MM.1S (cell line): ENCODE results near the gene UGT1A10.

Source experiments
- DNase-seq: peaks from one replicate; pipeline ENCODE4 v3.0.0-alpha.2; 2015
- H2AFZ ChIP-seq: fragments of 300-600 bp; sonication (generic); 2 replicates; pipeline ENCODE4 v1.6.0; 2016; ENCODE audit warnings: antibody characterized with exemption, low read length
- H3F3A ChIP-seq: fragments of 300-600 bp; sonication (generic); 2 replicates; pipeline ENCODE4 v1.6.1; 2016; ENCODE audit warnings: mild to moderate bottlenecking, antibody characterized with exemption, low read length, moderate library complexity, mixed read lengths; ENCODE audit not compliant: insufficient read depth
- H3K27ac ChIP-seq: fragments of 300-600 bp; sonication (generic); 2 replicates; pipeline ENCODE4 v1.5.1; 2016; ENCODE audit warnings: mild to moderate bottlenecking, low read length
- H3K27me3 ChIP-seq: fragments of 300-600 bp; sonication (generic); replicated peaks from 2 replicates; pipeline ENCODE4 v1.6.0; 2016; ENCODE audit warnings: low read length; ENCODE audit not compliant: insufficient read depth
- H3K36me3 ChIP-seq: fragments of 300-600 bp; sonication (generic); replicated peaks from 2 replicates; pipeline ENCODE4 v1.6.1; 2016; ENCODE audit warnings: mild to moderate bottlenecking, low read length, mixed read lengths; ENCODE audit not compliant: insufficient read depth
- H3K4me1 ChIP-seq: fragments of 300-600 bp; sonication (generic); 2 replicates; pipeline ENCODE4 v1.6.1; 2016; ENCODE audit warnings: low read length, mixed read lengths
- H3K4me2 ChIP-seq: fragments of 300-600 bp; sonication (generic); 2 replicates; pipeline ENCODE4 v1.6.0; 2016; ENCODE audit warnings: low read depth, low read length
- H3K4me3 ChIP-seq: fragments of 300-600 bp; sonication (generic); 2 replicates; pipeline ENCODE4 v1.5.1; 2016; ENCODE audit warnings: low read length, mixed read lengths
- H3K79me2 ChIP-seq: fragments of 300-600 bp; sonication (generic); 2 replicates; pipeline ENCODE4 v1.6.1; 2016; ENCODE audit warnings: mixed run types, low read length, mixed read lengths
- H3K9ac ChIP-seq: fragments of 300-600 bp; sonication (generic); 2 replicates; pipeline ENCODE4 v1.6.1; 2016; ENCODE audit warnings: low read length, mixed read lengths
- H3K9me2 ChIP-seq: fragments of 300-600 bp; sonication (generic); replicated peaks from 2 replicates; pipeline ENCODE4 v1.6.1; 2016; ENCODE audit warnings: mild to moderate bottlenecking, low read length, mixed read lengths; ENCODE audit not compliant: insufficient read depth
- H3K9me3 ChIP-seq: fragments of 300-600 bp; sonication (generic); replicated peaks from 2 replicates; pipeline ENCODE4 v1.6.1; 2016; ENCODE audit warnings: mild to moderate bottlenecking, low read length, mixed read lengths; ENCODE audit not compliant: insufficient read depth
- H4K20me1 ChIP-seq: fragments of 300-600 bp; sonication (generic); 2 replicates; pipeline ENCODE4 v1.6.1; 2016; ENCODE audit warnings: mild to moderate bottlenecking, low read length, moderate library complexity, mixed read lengths; ENCODE audit not compliant: insufficient read depth
- EZH2 ChIP-seq: fragments of 300-600 bp; sonication (generic); optimal IDR thresholded peaks from 2 replicates; pipeline ENCODE3; 2017; ENCODE audit warnings: low read depth, mild to moderate bottlenecking, antibody characterized with exemption, low read length, mixed read lengths
- EZH2phosphoT487 ChIP-seq: fragments of 300-600 bp; sonication (generic); IDR thresholded peaks from 2 replicates; pipeline ENCODE4 v1.6.1; 2018; ENCODE audit warnings: antibody characterized with exemption, low read length
- TF ChIP-seq, protein P1 (sequence below): fragments of 300-600 bp; sonication (generic); IDR thresholded peaks from 2 replicates; pipeline ENCODE4 v1.5.1; 2016; ENCODE audit warnings: antibody characterized with exemption, low read length, mixed read lengths

UGT1A10 gene

DNA sequence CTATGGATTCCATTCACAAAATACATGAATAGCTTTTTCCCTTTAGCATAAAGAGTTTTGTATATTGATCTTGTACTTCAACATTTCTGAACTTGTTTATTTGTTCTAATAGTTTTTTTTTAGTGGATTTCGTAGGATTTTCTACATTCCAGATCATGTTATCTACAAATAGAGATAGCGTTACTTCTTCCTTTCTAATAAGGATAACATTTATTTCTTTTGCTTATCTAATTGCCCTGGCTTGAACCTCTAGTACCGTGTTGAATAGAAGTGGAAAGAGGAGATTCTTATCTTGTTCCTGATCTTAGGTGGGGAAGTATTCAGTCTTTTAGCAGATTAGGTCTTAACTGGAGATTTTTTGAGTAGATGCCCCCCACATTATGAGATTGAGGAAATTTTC, 66.0 kb downstream of the UGT1A10 start:
- no peak overlapping the region for H3K9ac ChIP-seq
- H3K79me2 ChIP-seq: no peaks in the 10 kb centered on the region
- no peaks in the 10 kb centered on the region for H3K4me1 ChIP-seq
- no peak overlapping the region for H2AFZ ChIP-seq
- H3F3A ChIP-seq: no peaks in the 10 kb centered on the region
- DNase-seq: no peak
- H3K4me3 ChIP-seq: no peak overlapping the region
- no peaks in the 10 kb centered on the region for H3K9me2 ChIP-seq
- no peaks in the 10 kb centered on the region for H3K36me3 ChIP-seq
- no peaks in the 10 kb centered on the region for H4K20me1 ChIP-seq
- no peak overlapping the region for H3K27ac ChIP-seq
- H3K27me3 ChIP-seq: no peaks in the 10 kb centered on the region
- H3K9me3 ChIP-seq: no peaks in the 10 kb centered on the region
- TF ChIP-seq EZH2 (no peak), EZH2phosphoT487 (no peak)
- TF ChIP-seq, protein P1, sequence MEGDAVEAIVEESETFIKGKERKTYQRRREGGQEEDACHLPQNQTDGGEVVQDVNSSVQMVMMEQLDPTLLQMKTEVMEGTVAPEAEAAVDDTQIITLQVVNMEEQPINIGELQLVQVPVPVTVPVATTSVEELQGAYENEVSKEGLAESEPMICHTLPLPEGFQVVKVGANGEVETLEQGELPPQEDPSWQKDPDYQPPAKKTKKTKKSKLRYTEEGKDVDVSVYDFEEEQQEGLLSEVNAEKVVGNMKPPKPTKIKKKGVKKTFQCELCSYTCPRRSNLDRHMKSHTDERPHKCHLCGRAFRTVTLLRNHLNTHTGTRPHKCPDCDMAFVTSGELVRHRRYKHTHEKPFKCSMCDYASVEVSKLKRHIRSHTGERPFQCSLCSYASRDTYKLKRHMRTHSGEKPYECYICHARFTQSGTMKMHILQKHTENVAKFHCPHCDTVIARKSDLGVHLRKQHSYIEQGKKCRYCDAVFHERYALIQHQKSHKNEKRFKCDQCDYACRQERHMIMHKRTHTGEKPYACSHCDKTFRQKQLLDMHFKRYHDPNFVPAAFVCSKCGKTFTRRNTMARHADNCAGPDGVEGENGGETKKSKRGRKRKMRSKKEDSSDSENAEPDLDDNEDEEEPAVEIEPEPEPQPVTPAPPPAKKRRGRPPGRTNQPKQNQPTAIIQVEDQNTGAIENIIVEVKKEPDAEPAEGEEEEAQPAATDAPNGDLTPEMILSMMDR: no peak
- no peak overlapping the region for H3K4me2 ChIP-seq

DNA sequence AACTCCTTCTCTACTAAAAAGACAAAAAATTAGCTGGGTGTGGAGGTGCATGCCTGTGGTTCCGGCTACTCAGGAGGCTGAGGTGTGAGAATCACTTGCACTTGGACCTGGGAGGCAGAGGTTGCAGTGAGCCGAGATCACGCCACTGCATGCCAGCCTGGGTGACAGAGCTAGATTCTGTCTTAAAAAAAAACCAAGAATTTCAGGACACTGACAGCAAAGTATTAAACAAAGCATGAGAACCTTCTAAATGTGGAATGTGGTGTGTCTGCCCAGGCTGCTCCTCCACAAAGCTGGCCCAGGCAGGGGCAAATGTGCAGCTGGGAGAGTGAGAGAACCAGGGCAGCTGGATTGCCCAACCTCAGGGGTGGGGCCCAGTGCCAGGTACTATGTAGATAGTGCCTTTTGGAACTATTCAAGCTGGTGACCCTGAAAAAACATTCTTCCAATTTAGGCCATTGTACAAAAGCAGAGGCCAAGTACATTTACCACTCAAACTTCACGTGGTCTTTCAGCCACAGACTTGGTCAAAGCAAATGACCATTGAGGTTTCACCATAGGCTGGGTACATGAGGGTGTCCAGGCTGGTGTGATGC, 69.8 kb downstream of the UGT1A10 start:
- Histone ChIP-seq H3K4me3 (no peak overlapping the region), H3K9me2 (no peaks in the 10 kb centered on the region), H3K4me2 (no peak overlapping the region), H3K4me1 (no peaks in the 10 kb centered on the region), H3K9ac (no peak overlapping the region), H3K79me2 (no peaks in the 10 kb centered on the region), H3K9me3 (no peaks in the 10 kb centered on the region), H3F3A (no peaks in the 10 kb centered on the region), H2AFZ (no peak overlapping the region), H4K20me1 (no peaks in the 10 kb centered on the region), H3K27ac (no peak overlapping the region), H3K27me3 (no peaks in the 10 kb centered on the region), H3K36me3 (no peaks in the 10 kb centered on the region)
- TF ChIP-seq, protein P1: no peak
- no peak for TF ChIP-seq EZH2
- TF ChIP-seq EZH2phosphoT487: no peak
- DNase-seq: no peak

DNA sequence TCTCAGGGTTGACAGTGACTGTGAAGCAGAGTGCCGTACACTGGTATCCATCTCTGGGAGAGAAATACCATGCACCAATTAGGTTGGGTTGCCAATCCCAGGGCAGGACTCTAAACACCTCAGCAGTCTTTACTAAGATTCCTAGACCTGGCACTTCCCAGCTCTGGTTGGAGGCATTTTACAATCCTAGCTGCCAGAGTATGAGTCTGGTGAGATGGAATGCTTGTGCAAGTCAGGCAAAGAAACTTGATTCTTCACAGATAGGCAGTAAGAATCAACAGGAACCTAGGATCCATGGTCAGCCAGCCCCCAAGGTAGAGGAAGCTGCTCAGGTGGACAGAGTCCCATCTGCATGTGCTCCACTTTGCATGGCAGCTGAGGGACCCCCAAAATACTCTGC, 70.5 kb downstream of the UGT1A10 start:
- Histone ChIP-seq H3K27me3 (no peaks in the 10 kb centered on the region), H4K20me1 (no peaks in the 10 kb centered on the region), H3K36me3 (no peaks in the 10 kb centered on the region), H3K4me1 (no peaks in the 10 kb centered on the region), H3K4me2 (no peak overlapping the region), H3K9me2 (no peaks in the 10 kb centered on the region), H3K9ac (no peak overlapping the region), H3F3A (no peaks in the 10 kb centered on the region), H3K27ac (no peak overlapping the region), H2AFZ (no peak overlapping the region), H3K4me3 (no peak overlapping the region), H3K9me3 (no peaks in the 10 kb centered on the region), H3K79me2 (no peaks in the 10 kb centered on the region)
- DNase-seq: no peak
- no peak for TF ChIP-seq EZH2
- TF ChIP-seq EZH2phosphoT487: no peak
- TF ChIP-seq, protein P1: no peak
